Muscle of leg (tissue), 11 donors: ENCODE data around the gene PRG2. TPM values are rescaled to one million over a fixed set of nuclear protein-coding genes. Genes with fewer than 3 reads are reported as not detected.

Experiments used
- DNase-seq: peaks from one replicate; pipeline ENCODE4 v3.0.0; 2013
- H3K27ac ChIP-seq: one replicate; pipeline ENCODE4 v1.5.1; 2013; ENCODE audit warnings: mild to moderate bottlenecking, low read length, control low read depth
- H3K27me3 ChIP-seq: one replicate; pipeline ENCODE4 v1.6.1; 2013; ENCODE audit warnings: low read length; ENCODE audit not compliant: control insufficient read depth, insufficient read depth
- H3K36me3 ChIP-seq: one replicate; pipeline ENCODE4 v1.6.1; 2013; ENCODE audit warnings: low read length; ENCODE audit not compliant: control insufficient read depth, insufficient read depth
- H3K4me1 ChIP-seq: one replicate; pipeline ENCODE4 v1.6.1; 2013; ENCODE audit warnings: low read length; ENCODE audit not compliant: control insufficient read depth, insufficient read depth
- H3K4me3 ChIP-seq: one replicate; pipeline ENCODE4 v1.5.1; 2013; ENCODE audit warnings: low read length, control low read depth
- H3K9me3 ChIP-seq: replicated peaks from 2 replicates; pipeline ENCODE4 v1.6.1; 2013; ENCODE audit warnings: low read depth, low read length; ENCODE audit not compliant: control insufficient read depth
- WGBS: methylation state at CpG from one replicate; pipeline ENCODE4 v1.1.5; 2013; ENCODE audit warnings: missing lambda C conversion rate; ENCODE audit not compliant: insufficient coverage; 5-methylcytosine and 5-hydroxymethylcytosine counted together
- polyA plus RNA-seq, 8 donors: library from polyadenylated mRNA; unstranded; fragments of 120-200 nt; gene quantifications; one replicate each; pipeline versions ENCODE4 v1.2.1 to v1.2.3, GENCODE V29; 2013; ENCODE audit warnings: inconsistent platforms in 1 of 8, low replicate concordance in 1 of 8; ENCODE audit not compliant: insufficient read length in 8 of 8, insufficient read depth in 1 of 8
- total RNA-seq: library from RNA; stranded (reverse); fragments of 120-200 nt; gene quantifications from one replicate; pipeline ENCODE4 v1.2.4, GENCODE V29; 2013

PRG2 gene
- total and polyA plus RNA-seq, 9 donors, result 0.35 to 3.8 (median 1.0) TPM

DNA sequence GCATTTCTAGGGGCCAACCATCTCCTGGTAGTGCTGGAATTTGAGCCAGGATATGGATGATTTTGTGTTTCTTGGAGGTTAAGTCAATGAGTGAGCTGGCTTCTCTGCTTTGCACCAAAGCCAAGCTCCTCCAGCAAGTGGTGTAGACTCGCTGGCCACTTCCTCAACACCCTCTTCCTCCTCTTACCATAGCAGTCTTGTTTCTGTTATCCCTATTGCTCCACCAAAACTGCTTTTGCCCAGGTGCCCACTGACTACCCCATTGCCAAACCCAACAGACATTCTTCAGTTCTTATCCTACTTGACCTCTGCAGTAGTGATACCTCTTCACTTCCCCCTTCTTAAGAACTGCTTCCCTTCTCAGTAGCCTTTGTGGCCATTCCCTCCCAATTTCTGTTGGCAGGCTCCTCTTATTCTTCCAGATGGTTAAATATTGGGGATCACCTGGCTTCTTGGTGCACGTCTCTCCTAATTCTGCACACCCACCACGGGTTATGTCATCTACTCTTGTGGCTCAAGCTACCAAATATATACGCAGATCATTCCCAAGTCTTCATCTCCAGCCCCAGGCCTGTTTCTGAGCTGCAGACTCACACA lies 7.0 kb upstream of the PRG2 start:
- WGBS, result 76% methylated on average over 4 of the region's 4 CpGs
- no peak overlapping the region for H3K27ac ChIP-seq
- no peaks in the 10 kb centered on the region for H3K9me3 ChIP-seq
- no peaks in the 10 kb centered on the region for H3K4me1 ChIP-seq
- no peak overlapping the region for H3K4me3 ChIP-seq
- H3K36me3 ChIP-seq, result no peaks in the 10 kb centered on the region
- no peaks in the 10 kb centered on the region for H3K27me3 ChIP-seq
- DNase-seq, result no peak

GRCh38 chr11:57396744-57397143 lies 6.3 kb upstream of the PRG2 start:
- no peaks in the 10 kb centered on the region for H3K36me3 ChIP-seq
- H3K27me3 ChIP-seq, result no peaks in the 10 kb centered on the region
- no peak for DNase-seq
- no peaks in the 10 kb centered on the region for H3K4me1 ChIP-seq
- WGBS, result 40% methylated on average over 1 of the region's 2 CpGs
- no peaks in the 10 kb centered on the region for H3K9me3 ChIP-seq
- H3K27ac ChIP-seq, result no peak overlapping the region
- H3K4me3 ChIP-seq, result no peak overlapping the region

GRCh38 chr11:57395905-57396623 lies 5.6 kb upstream of the PRG2 start:
- DNase-seq, result no peak
- H3K4me3 ChIP-seq, result no peak overlapping the region
- no peaks in the 10 kb centered on the region for H3K9me3 ChIP-seq
- no peaks in the 10 kb centered on the region for H3K4me1 ChIP-seq
- no peak overlapping the region for H3K27ac ChIP-seq
- H3K36me3 ChIP-seq, result no peaks in the 10 kb centered on the region
- no peaks in the 10 kb centered on the region for H3K27me3 ChIP-seq
- WGBS, result 89% methylated on average over 10 of the region's 11 CpGs

DNA sequence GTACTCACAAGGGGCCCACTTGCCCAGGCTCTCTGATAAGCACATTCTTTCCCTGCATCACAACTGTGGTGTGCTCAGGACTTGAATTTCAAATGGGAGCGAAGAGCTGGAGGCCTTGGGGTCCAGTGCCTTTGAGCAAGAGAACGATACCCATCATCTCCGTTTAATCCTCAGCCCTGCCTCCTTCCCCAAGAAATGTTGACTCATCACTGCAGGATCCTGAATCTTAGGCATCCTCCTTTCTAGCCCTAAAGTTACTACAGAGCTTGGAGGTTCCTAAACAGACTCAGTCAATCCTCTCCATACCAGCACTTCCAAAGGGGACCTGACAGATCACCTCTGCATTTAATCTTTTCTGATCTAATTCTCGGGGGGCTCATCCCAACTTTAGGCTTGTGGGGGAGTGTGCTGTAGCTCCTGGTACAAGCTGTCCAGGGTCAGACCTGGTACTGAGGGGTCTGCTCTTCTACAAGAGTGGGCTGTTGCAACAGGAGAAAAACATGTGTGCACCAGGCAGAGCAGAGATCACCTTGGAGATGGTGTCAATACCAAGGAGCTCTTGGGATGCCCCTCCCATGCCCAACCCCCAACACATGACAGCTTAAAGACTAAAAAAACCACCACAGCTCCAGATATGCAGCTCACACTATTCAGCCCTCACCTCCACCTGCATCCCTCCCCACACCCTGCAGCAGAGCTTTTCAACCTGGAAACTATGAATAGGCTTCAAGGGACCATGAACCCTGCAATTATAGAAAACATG lies 3.9 kb upstream of the PRG2 start:
- Histone ChIP-seq H3K4me3 (no peak overlapping the region), H3K4me1 (no peaks in the 10 kb centered on the region)

GRCh38 chr11:57392763-57393105 lies 2.3 kb upstream of the PRG2 start:
- Histone ChIP-seq H3K27me3 (peaks cover 4% of the 10 kb centered on the region), H3K36me3 (no peaks in the 10 kb centered on the region), H3K4me1 (no peaks in the 10 kb centered on the region), H3K4me3 (no peak overlapping the region), H3K27ac (no peak overlapping the region), H3K9me3 (no peaks in the 10 kb centered on the region)
- no peak for DNase-seq
- WGBS, result no CpG with 5 or more reads among the region's 4 CpGs

More for the DNA sequence above, 3.9 kb upstream of the PRG2 start:
- H3K27me3 ChIP-seq, result no peaks in the 10 kb centered on the region
- 75% methylated on average over 4 of the region's 4 CpGs for WGBS
- no peaks in the 10 kb centered on the region for H3K9me3 ChIP-seq
- no peaks in the 10 kb centered on the region for H3K36me3 ChIP-seq
- no peak overlapping the region for H3K27ac ChIP-seq
- DNase-seq, result no peak

DNA sequence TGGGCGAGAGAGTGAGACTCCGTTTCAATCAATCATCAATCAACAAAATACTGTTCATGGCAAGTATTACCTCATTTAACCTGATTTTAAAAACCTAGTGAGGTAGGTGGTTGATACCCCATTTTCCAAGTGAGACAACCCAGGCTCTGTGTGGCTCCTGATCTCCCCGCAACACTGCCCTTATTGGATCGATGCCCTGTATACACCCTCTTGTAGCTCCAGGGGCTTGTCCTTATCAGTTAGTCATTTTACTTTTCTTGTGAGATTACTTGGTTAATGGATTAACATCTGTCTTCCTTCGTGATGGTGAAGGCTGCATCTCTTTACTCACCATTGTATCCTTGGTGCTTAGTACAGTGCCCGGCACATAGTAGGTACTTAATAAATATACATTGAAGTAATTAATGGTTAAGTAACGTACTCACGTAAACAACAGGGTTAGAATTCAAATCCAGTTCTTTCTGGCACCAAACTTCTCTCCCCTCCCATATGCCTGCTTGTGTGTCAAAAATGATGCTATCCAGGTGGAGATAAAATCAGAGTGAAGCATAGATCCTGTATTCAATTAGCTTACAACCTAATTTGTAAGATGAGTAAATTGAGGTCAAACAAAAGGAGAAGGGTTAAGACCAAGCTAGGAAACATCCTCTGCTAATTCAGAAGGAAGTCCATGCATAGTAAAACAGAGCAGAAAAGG lies 1.8 kb upstream of the PRG2 start:
- WGBS, result no CpG with 5 or more reads among the region's 8 CpGs
- Histone ChIP-seq H3K27ac (no peak overlapping the region), H3K36me3 (no peaks in the 10 kb centered on the region), H3K4me3 (no peak overlapping the region), H3K4me1 (no peaks in the 10 kb centered on the region), H3K9me3 (no peaks in the 10 kb centered on the region), H3K27me3 (peaks cover 4% of the 10 kb centered on the region)
- no peak for DNase-seq

- H3K4me3 ChIP-seq, result no peak overlapping the region
- WGBS, result 63% methylated on average over 1 of the region's 2 CpGs
- peaks cover 5% of the 10 kb centered on the region for H3K4me1 ChIP-seq
- H3K36me3 ChIP-seq, result no peaks in the 10 kb centered on the region
- H3K27ac ChIP-seq, result no peak overlapping the region
- H3K9me3 ChIP-seq, result no peaks in the 10 kb centered on the region
- peaks cover 4% of the 10 kb centered on the region for H3K27me3 ChIP-seq
- DNase-seq, result no peak
Observed at GRCh38 chr11:57391539-57391938, 1.1 kb upstream of the PRG2 start.

- H3K27ac ChIP-seq, result no peak overlapping the region
- H3K9me3 ChIP-seq, result no peaks in the 10 kb centered on the region
- H3K27me3 ChIP-seq, result peaks cover 4% of the 10 kb centered on the region
- no peak overlapping the region for H3K4me3 ChIP-seq
- no peaks in the 10 kb centered on the region for H3K36me3 ChIP-seq
- WGBS, result 92% methylated on average over 2 of the region's 3 CpGs
- no peak for DNase-seq
- H3K4me1 ChIP-seq, result peaks cover 5% of the 10 kb centered on the region
Observed at GRCh38 chr11:57391111-57391510, 661 bp upstream of the PRG2 start.

GRCh38 chr11:57387289-57388030 lies 3.0 kb downstream of the PRG2 start:
- H3K9me3 ChIP-seq, result no peaks in the 10 kb centered on the region
- H3K27me3 ChIP-seq, result peaks cover 4% of the 10 kb centered on the region
- no peak overlapping the region for H3K4me3 ChIP-seq
- 79% methylated on average over 6 of the region's 16 CpGs for WGBS
- peaks cover 5% of the 10 kb centered on the region for H3K4me1 ChIP-seq
- peak; percentile 22 for DNase-seq
- H3K36me3 ChIP-seq, result no peaks in the 10 kb centered on the region
- H3K27ac ChIP-seq, result no peak overlapping the region
